Cardiac fibroblast (primary cell): Measurements from ENCODE around the gene TSHR.
A peak's percentile ranks its signal among the peaks of the same experiment; 100 is the strongest.
"Not testable (repeated sequence)": the region's sequence is repeated elsewhere in the genome, so short reads cannot be mapped to it uniquely, and the experiment has no call there.

Experiments used
- DNase-seq, 2 donors: peaks; one replicate each; pipeline versions ENCODE4 v3.0.0 to v3.0.0-alpha.2; 2010; ENCODE audit warnings: low read depth in 2 of 2
- H3K4me3 ChIP-seq, 2 donors: replicated peaks in 1 of 2; 1 replicate in 1 of 2; 2 replicates in 1 of 2; pipeline ENCODE4 v1.5.1; 2011; ENCODE audit warnings: low read depth in 2 of 2, low read length in 2 of 2, mild to moderate bottlenecking in 2 of 2, moderate library complexity in 1 of 2
- TF ChIP-seq, protein P1 (sequence below): IDR thresholded peaks from one replicate; pipeline ENCODE4 v1.5.1; 2011; ENCODE audit warnings: low read depth, mild to moderate bottlenecking, low read length, inconsistent platforms

The TSHR gene

DNA sequence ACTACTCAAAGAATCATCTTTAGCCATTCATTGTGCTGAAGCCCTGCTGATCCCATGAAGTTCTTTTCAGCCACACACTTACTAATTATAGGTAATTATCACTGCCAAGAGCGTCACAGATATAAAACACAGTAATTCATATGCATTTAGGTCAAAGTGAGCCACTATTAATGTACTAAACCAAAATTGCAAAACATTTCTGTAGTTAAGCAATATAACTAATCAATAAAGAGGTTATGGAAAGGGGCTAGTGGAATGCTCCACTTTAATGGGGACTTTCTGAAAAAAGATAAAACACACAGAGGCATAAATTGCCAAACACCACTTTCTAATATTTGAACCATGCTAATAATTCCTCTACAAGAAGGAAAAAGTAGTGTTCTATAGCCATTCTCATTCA is 7.1 kb upstream of the TSHR start:
- no peak for DNase-seq
- H3K4me3 ChIP-seq = no peak overlapping the region
- TF ChIP-seq, protein P1, sequence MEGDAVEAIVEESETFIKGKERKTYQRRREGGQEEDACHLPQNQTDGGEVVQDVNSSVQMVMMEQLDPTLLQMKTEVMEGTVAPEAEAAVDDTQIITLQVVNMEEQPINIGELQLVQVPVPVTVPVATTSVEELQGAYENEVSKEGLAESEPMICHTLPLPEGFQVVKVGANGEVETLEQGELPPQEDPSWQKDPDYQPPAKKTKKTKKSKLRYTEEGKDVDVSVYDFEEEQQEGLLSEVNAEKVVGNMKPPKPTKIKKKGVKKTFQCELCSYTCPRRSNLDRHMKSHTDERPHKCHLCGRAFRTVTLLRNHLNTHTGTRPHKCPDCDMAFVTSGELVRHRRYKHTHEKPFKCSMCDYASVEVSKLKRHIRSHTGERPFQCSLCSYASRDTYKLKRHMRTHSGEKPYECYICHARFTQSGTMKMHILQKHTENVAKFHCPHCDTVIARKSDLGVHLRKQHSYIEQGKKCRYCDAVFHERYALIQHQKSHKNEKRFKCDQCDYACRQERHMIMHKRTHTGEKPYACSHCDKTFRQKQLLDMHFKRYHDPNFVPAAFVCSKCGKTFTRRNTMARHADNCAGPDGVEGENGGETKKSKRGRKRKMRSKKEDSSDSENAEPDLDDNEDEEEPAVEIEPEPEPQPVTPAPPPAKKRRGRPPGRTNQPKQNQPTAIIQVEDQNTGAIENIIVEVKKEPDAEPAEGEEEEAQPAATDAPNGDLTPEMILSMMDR = no peak

DNA sequence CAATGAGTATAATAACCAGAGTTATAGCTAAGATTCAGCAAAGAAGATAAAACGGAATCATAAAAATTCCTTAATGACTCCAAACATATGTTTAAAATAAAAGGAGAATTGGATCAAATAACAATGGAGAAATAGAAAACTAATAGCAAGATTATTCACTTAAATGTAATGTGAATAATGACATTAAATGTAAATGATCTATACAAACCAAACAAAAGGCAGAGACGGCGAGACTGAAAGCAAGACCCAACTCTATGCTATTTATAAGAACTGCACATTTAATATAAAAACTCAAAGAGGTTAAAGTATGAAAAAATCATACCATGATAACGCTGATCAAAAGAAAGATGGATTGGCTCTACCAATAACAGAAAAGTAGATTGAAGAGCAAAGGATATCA is 3.9 kb upstream of the TSHR start:
- H3K4me3 ChIP-seq = no peak overlapping the region
- DNase-seq = no peak
- TF ChIP-seq, protein P1 = no peak

DNA sequence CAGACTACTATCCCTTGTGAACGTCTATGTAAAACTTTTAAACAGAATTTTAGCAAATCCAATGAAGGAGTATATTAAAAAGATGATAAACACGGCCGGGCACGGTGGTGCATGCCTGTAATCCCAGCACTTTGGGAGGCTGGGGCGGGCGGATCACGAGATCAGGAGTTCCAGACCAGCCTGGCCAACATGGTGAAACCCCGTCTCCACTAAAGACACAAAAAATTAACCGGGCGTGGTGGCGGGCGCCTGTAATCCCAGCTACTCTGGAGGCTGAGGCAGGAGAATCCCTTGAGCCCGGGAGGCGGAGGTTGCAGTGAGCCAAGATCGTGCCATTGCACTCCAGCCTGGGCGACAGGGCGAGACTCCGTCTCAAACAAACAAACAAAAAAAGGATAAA is 2.2 kb upstream of the TSHR start:
- DNase-seq, H3K4me3 ChIP-seq: not testable (repeated sequence)

DNA sequence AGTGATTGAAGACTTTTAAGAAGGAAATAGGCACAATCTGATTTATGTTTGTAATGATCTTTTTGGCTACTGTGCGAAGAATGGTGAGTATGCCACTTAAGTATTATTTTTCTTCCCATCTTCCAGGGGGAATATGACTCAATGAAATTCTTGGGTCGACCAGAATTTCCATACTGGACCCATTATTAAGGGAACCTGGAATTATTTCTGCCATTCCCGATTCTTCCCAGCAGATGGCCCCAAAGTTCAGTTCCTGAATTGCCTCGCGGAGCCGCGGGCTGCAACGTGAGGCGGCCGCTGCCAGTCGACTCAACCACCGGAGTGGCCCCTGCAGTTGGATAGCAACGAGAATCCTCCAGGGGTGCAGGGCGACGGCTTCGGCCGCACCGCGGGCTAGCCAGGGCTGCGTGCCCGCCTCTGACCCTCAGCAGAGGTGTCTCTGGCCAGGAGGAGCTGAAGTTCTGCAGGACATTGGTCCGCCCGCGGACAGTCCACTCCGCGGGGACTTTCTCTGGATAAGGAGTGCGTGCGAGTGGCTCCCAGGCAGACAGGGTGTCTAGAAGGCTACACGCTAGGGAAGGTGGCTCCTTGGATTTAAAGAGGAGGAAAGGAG is 628 bp upstream of the TSHR start:
- H3K4me3 ChIP-seq = peak overlapping the region; percentile 59 to 61
- peak; percentile 78 to 82 for DNase-seq
- TF ChIP-seq, protein P1 = peak; percentile 77

DNA sequence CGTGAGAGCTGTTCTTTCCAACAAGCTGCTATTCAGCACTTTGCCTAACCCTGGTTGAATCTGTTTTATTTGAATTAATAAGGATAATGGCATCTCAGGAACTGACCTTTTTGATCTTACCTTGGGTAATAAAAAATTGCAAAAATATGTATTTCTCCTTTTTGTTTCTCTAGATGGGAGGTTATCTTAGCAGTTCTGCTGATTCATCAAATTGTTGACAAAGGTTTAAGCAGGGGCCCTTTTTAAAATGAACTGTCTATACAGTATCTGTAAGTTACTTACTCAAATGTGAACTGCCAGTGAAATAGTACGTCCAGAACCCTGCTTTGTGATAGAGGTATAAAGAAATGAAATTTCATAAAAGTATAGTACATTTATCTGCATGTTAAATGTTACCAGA is 681 bp downstream of the TSHR start:
- no peak overlapping the region for H3K4me3 ChIP-seq
- TF ChIP-seq, protein P1 = no peak

DNA sequence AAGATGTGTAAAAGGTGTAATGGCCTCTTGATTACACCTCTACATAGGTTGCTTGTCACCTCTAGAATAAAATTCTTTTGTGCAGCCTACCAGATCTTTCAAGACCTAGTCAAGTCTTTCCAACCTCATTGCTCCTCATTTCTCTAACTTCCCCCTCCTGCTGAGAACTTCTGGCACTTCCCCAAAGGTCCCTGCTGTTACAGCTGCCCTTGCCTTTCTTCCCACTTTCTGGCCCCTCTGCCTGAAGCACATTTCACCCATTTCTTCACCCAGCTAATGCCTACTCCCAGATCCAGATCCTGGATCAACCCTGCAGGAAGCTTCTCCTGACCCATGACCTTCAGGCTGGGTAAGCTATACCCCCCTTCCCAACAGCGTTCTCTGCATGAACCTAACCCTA is 1.5 kb downstream of the TSHR start:
- no peak overlapping the region for H3K4me3 ChIP-seq
- TF ChIP-seq, protein P1 = no peak
- no peak for DNase-seq

More for the DNA sequence above, 681 bp downstream of the TSHR start:
- DNase-seq = no peak

DNA sequence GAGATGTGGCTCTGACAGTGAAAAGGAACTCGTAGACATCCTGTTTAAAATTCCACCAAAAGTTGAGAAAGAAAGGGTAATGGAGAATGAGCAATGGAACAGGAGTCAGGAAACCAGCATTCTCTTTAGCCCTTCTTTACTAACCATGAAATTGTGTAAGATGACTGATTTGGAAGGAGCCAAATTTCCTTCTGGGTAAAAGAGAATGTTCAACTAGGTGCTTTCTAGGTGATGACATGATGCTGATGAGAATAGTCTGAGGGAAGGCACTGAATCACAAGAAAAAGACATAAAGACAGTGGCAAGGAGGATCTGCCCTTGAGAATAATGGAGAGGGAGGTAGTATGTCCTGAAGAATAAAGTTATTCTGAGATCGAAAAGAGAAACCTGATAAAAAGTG is 2.2 kb downstream of the TSHR start:
- no peak for DNase-seq
- TF ChIP-seq, protein P1 = no peak
- no peak overlapping the region for H3K4me3 ChIP-seq
